ENCODE measurements around the gene CELF4.
A peak's percentile ranks its signal among the peaks of the same experiment; 100 is the strongest.

The CELF4 gene

DNA sequence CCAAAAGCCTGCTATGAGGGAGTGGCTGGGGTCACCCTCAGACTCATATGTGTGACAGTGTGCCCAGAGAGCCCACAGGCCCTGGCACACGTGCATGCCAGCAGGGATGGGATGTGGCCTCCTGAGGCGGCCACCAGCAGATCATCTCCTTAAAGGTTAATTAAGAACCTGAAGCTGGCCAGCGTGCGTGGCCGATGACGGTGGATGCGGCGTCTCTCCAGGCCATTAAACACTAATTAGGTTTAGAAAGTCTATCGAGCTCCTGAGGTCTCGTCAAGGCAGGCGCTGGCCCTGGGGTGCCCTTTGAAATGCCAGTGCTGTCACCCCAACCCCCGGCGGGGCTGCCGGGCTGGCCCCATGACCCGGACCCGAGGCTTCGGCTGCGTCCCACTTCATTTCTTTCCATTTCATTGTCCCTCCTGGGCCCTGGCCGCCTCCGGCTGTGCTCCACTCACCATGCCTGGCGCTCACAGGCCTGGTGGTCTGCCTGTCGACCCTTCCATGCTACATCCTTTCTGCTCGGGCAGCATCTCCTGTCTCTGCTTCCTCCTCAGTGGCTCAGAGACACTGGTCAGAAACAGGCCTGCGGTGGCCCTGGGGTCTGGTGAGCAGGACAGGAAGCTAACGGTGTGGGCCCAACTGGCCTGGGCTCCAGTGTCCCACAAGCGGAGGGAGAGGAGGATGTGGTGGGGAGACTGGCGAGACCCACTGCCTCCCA is 228.9 kb downstream of the CELF4 start:
- TF ChIP-seq, protein P1, sequence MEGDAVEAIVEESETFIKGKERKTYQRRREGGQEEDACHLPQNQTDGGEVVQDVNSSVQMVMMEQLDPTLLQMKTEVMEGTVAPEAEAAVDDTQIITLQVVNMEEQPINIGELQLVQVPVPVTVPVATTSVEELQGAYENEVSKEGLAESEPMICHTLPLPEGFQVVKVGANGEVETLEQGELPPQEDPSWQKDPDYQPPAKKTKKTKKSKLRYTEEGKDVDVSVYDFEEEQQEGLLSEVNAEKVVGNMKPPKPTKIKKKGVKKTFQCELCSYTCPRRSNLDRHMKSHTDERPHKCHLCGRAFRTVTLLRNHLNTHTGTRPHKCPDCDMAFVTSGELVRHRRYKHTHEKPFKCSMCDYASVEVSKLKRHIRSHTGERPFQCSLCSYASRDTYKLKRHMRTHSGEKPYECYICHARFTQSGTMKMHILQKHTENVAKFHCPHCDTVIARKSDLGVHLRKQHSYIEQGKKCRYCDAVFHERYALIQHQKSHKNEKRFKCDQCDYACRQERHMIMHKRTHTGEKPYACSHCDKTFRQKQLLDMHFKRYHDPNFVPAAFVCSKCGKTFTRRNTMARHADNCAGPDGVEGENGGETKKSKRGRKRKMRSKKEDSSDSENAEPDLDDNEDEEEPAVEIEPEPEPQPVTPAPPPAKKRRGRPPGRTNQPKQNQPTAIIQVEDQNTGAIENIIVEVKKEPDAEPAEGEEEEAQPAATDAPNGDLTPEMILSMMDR (IDR thresholded peaks at IDR 0.05; ENCODE audit: insufficient read depth, missing control alignments): no peak
- DNase-seq (ENCODE audit: insufficient read length, low spot score) (no peak), FAIRE-seq (no peak)

DNA sequence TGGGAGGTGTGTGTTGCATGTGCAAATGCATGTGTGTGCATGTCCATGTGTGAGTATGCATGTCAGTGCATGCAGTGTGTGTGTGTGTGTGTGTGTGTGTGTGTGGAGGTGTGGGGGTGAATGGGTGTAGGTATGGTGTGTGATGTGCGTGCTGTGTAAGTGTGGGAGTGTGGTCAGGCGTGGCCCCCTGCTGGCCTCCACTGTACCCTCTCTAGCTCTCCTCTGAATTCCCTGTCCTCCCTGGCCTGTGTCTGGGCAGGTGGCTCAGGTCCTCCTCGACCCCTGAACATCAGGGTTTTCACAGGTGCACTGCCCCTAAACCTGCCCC is 230.2 kb downstream of the CELF4 start:
- TF ChIP-seq, protein P1 (IDR thresholded peaks at IDR 0.05; ENCODE audit: insufficient read depth, missing control alignments): peak; percentile 30
- no peak for FAIRE-seq
- DNase-seq (ENCODE audit: insufficient read length, low spot score): peak; percentile 81

DNA sequence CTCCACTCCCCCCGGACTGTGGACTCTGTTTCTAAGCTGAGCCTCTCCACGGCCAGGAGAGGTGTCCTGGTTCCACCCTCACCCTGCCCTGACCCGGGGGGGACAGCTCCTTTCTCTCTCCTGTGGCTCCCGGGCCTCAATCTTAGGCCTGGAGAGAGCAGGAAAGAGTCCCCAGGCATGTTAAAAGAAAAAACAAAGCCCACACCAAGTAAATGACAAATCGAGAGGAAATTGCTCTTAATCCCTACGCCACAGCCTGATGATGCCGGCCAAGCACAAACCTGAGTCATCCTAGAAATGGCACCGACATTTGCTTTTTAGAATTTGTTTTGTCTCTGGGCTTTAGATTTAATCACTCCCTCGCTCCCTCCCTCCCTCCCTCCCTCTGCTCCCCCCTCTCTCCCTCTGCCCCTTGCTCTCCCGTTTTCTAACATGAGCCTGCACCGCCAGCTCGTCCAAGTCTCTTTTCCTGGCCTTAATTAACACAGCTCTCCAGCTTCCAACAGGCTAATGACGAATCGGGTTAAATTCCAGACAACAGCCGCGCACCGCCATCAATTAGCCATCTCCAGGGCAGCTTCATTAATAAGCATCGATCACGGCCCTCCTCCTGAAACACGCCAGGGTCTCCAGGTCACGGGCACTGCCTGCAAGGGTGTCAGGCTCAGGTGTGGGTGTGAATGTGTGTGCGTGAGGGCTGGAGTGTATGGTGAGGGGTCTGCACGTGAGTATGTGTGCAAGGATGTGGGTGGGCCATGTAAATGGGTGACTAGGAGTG is 230.8 kb downstream of the CELF4 start:
- no peak for FAIRE-seq
- TF ChIP-seq, protein P1 (IDR thresholded peaks at IDR 0.05; ENCODE audit: insufficient read depth, missing control alignments): no peak
- DNase-seq (ENCODE audit: insufficient read length, low spot score): no peak

DNA sequence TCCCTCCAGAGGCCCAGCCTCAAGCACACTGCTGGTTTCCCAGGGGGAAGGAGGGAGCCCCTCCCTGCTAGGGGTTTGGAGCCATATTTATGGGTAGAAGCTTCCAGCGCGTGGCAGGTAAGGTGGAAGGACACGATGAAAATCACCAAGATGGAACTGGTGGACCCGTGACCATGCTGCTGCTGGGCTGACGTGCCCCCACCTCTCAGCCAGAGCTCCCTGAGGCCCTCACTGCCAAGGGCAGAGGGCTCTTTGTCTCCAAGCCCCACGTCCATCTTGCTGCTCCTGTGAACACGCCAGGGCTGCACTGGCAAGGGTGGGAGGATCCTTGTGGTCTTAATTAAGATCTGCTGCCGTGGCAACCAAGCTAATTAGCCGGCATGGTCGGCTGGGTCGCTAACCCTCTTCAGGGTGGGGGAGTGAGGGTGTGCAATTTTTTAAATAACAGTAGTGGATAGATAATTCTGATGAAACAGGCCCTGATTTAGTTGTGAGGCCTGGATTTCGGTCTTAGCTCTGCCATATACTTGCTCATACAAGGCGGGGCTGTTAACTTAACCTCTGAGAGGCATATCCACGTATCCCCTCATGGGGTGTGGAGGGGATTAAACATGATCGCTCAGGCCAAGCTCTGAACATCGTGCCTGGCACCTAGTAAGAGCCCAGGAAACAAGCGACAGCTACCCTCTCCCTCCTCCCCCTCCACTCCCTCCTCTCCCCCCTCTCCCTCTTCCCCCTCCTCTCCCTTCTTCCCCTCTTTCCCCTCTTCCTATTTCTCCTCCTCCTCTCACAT is 232.8 kb downstream of the CELF4 start:
- DNase-seq (ENCODE audit: insufficient read length, low spot score): peak; percentile 77
- FAIRE-seq: peak; percentile 90
- TF ChIP-seq, protein P1 (IDR thresholded peaks at IDR 0.05; ENCODE audit: insufficient read depth, missing control alignments): no peak

DNA sequence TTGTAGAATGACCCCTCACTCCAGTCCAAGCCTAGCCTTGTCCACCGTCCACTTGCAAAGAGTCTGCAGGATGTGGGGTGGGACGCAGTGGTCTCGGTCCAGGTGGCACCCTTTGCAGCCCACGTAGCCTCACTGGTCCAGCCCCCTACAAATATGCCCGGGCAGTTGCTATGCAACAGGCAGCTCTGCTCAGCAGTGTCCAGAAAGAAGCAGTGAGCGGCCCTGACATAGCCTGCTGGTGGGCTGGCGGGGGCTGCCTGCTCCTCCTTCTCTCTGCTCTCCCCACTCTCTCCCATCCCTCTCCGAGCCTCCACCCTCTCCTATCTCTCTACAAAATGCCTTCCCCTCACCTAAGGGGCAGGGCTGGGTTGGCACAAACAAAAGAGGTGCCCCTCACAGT is 233.4 kb downstream of the CELF4 start:
- FAIRE-seq (no peak), DNase-seq (ENCODE audit: insufficient read length, low spot score) (no peak)
- TF ChIP-seq, protein P1 (IDR thresholded peaks at IDR 0.05; ENCODE audit: insufficient read depth, missing control alignments): no peak

DNA sequence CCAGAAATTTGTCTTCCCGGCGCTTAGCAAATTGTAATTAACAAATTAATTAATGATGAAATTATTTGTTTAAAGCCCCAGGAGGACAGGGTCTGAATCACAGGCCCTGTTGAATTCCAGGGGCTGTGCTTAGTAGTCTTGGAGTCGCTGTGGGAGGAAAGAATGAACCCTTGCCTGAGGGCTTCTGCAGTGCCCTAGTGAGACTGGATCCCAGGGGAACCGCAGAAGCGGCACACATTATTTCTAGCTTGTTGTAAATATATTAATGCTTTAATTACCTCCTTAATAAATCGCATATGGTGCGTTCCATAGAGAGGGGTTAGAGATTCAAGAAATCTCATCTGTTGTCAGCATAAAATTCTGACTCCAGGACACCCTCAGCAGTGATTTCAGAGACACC is 235.4 kb downstream of the CELF4 start:
- FAIRE-seq (no peak), DNase-seq (ENCODE audit: insufficient read length, low spot score) (no peak)
- TF ChIP-seq, protein P1 (IDR thresholded peaks at IDR 0.05; ENCODE audit: insufficient read depth, missing control alignments): no peak

All from D721Med (cell line).